Activated CD8-positive, alpha-beta memory T cell treated with anti-CD3 and anti-CD28 coated beads, Interleukin-2, amount 50 U/mL, for 4 hours (primary cell): Measurements from ENCODE around the gene SIAE.

Source experiments
- DNase-seq: peaks from one replicate; pipeline ENCODE4 v3.0.0-alpha.2; 2020

Gene SIAE

GRCh38 chr11:124663861-124664260 is 9.7 kb downstream of the SIAE start:
- DNase-seq = no peak

DNA sequence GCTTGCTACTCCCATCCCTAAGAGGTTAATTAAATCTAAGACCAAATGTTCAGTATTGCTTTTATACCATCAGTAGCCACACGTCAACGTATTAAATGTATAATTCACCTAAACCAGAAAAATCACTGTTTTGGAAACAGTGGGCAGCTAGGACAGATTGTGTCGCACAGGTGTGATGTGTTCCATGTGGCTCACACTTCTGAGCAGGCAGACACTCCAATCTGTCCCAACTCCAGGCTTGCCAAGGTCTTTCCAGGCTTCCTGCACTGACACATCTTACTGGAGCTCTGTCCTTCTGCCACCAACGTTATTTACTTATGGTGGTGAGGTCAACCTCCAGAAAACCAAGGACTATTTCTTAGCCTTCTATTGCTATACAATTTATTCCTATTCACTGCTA is 11.4 kb downstream of the SIAE start:
- no peak for DNase-seq

DNA sequence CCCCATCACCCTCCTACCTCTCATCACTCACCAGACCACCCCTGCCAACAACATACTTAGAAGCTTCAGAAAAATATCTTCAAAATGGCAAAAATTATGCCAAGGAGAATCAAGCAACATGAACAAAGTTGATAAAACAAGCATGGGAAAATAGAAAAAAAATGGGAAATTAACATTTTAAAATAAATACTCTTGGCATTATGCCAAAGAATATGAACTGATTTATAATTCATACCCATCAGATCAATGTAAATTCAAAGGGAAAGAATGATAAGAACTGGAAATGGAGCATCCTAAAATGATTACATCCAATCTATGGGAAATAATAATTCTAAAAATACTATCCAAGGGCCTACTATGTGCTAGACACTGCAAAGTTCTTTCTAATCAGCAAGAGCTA is 12.0 kb downstream of the SIAE start:
- DNase-seq = no peak

DNA sequence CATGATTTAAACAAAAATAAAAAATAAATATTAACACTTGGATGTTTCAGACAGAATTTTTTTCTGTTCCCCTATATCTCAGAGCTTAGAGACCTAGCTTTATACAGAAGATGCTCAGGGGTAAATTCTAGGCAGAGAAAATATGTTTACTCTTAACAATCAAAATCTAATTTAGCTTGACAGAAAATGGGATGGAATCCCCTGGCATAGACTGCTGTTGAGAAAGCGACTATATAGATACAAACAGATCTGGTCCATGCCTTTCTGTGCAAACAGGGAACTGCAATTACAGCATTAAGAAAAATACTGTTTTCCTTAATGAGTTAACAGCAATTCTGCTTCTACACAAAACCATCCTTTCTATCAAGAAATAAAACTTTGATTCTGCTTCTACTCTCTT is 14.6 kb downstream of the SIAE start:
- no peak for DNase-seq

GRCh38 chr11:124658501-124658900 is 15.0 kb downstream of the SIAE start:
- no peak for DNase-seq

DNA sequence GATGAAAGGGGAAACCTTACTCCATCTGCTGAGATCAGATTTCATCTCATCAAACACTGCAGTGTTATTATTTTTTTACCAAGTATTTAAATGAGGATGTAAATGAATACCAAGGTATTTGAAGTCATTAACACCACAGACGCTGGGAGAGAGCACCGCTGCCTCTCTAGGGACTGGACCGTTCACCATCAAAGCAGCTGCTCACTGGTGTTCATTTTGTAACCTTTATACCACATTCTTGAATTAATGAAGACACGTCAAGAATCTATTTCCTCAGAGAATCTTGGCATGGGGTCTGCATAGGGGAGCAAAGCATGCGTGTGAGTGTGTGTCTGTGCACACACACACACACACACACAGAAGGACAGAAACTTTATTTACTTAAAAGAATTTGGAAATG is 15.6 kb downstream of the SIAE start:
- DNase-seq = no peak

- no peak for DNase-seq
These were observed 16.5 kb downstream of the SIAE start for GRCh38 chr11:124656774-124657630.

DNA sequence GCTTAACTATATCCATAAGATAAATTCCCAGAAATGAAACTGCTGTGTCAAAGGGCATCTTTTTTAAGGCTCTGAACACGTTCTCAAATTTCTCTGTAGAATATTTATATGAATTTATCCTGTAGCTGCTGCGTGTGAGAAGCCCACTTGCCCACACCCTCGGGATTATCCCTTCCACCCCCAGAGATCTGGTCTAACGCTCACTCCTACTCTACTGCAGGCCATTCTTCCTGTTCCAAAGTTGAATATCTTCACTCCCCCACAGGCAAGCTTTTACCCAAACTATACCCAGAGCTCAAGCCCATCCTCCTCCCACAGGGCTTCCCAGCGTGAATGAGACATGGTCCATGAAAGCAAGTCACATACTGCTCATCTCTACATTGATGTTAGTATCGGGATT is 24.9 kb downstream of the SIAE start:
- DNase-seq = no peak

DNA sequence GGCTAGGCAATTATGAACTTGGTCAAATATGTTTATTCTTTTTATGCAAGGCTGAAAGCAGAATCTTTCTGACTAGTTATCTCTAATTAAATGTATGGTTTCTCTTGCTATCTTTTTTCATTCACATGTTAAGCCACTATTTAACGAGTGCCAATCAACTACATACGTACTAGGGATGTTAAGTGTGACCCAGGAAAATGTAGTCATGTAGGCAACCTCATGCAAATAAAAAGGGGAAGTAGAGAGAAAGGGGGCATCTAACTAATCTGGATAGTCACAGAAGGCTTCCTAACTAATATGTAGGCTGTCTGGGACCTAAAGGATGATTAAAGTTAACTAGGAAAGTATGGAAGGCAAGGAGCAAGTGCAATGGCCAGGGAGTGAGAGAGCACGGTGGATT is 27.4 kb downstream of the SIAE start:
- no peak for DNase-seq

- DNase-seq = peak; percentile 20
These were observed 28.9 kb downstream of the SIAE start for GRCh38 chr11:124644426-124645280.

DNA sequence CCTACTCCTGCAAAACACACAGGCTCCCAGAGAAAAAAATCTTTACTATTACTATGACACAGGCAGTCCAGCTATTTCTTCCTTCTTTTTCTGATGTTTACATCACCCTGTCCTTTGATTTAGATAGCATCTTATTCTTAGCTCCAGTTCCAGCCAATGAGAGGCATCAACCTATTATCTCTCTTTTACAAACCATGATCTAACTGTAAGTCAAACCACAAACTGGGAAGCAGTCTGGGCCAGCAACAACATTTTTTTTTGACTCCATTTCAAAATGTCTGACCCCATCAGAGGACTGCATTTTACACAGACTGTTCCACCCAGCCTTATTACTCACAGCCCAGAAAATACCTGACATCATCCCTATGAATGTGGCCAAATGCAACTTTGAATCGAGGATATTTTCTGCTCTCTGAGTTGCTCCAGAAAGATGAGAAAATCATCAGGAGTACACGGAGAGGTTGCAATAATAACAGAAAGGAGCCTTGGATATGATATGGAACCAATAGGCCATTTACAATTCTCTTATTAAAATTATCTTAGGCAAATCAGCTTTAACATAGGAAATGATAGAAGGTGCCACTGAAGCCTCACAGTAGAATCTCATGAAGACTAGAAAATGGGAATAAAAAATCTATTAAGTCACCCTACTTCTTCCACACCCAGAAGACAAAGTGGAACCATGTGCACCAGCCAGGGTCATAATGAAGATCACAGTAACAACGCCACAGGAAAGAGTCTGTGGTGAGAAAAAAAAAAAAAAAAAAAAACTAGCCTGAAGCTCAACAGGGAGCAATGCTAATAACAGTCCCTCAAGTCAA is 29.7 kb downstream of the SIAE start:
- DNase-seq = no peak

DNA sequence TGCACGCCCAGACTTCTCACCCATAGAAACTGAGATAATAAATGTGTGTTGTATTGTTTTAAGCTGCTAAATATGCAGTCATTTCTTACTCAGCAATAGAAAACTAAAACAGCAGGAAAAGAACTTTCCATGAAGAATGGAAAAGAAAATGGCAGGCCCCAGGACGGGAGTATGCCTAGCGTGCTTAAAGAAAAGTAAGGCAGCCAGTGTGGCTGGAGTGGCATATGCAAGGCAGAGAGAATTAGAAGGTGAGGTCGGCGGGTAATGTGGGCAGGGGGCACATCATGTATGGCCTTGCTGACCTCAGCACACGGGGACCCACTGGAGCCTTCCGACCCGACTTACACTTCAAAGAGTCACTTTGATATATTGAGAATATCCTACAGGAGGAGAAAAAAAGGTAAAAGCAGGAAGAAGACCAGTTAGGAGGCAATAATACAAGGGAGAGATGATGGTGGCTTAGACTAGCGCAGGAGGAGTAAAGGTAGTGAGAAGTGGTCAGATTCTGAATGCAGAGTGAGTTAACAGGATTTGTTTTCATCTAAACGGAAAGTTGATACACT is 30.4 kb downstream of the SIAE start:
- no peak for DNase-seq

DNA sequence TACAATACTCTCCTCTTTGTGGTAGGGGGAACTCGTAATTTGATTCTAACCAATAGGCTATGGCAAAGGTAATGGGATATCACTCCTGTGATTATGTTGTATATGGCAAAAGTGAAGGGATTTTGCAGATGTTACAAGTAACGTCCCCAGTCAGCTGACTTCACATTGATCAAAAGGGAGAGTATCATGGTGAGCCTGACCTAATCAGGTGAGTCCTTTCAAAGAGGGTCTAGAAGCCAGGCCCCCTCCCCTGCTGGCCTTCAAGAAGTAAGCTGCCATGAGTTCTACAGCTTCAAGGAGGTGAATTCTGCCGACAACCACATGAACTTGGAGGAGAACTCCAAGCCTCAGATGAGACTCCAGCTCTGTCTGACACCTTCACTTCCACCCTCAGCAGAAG is 30.9 kb downstream of the SIAE start:
- DNase-seq = no peak

GRCh38 chr11:124640666-124641065 is 32.9 kb downstream of the SIAE start:
- no peak for DNase-seq

GRCh38 chr11:124639186-124639585 is 34.4 kb downstream of the SIAE start:
- no peak for DNase-seq

- DNase-seq = no peak
These were observed 35.0 kb downstream of the SIAE start for GRCh38 chr11:124638500-124638899.

GRCh38 chr11:124635932-124636331 is 37.6 kb downstream of the SIAE start:
- DNase-seq = no peak

DNA sequence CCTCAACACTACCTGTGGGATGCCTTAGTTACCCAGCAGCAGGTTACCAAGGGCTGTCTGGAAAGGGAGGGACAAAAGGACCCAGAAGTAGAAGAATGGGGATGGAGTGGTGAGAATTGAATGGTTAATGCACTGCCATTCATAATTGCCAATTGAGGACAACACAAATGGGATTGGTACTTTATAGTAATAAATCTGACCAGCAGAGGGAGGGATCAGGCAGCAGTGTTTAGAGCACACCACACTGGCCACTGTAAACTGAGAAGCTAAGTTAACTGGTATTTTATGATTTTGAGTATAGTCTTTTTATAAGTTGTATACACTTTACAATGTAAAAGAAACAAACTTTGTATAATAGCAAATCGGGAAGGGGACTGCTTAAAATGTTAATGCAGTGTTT is 40.2 kb downstream of the SIAE start:
- no peak for DNase-seq

GRCh38 chr11:124629961-124630360 is 43.6 kb downstream of the SIAE start:
- no peak for DNase-seq

GRCh38 chr11:124627546-124627945 is 46.0 kb downstream of the SIAE start:
- DNase-seq = no peak

GRCh38 chr11:124625504-124626168 is 47.9 kb downstream of the SIAE start:
- DNase-seq = no peak

DNA sequence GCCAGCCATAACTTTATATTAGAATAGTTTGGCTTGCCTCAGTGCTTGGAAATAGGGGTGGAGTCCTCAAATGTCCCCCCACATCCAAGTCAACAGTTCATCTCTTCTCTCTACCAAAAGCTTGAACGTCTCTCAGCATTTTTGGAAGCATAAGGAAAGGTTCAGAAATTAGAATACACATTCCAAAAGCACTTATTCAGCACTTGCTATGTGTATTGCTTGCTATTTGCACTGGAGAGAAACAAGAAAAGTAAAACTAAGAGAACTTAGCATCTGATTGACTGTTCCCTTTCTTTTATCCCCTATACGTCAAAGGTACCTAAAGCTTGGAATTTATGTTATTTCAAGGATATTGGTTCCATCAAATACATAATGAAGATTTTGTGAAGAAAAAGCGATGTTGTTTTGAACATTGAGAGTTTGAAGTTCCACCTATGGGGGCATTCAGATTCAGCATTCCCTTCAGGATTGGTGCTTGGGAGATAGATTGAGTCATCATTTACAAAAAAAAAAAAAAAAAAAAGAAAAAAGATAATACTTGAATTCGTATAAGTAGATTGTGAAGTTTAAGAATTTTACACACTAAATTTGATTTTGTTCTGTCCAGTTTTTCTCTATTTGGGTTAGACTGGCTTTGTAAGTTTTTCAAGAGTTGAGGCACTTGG is 49.5 kb downstream of the SIAE start:
- no peak for DNase-seq
